Activated T-cell treated with anti-CD3 and anti-CD28 coated beads, Interleukin-2, amount 50 U/mL, for 72 hours (primary cell): ENCODE data around the gene TRMT11. TPM values are rescaled to one million over a fixed set of nuclear protein-coding genes. Genes with fewer than 3 reads are reported as not detected.
"Not testable (repeated sequence)": the region's sequence is repeated elsewhere in the genome, so short reads cannot be mapped to it uniquely, and the experiment has no call there.

Source experiments
- ATAC-seq, 2 donors: fragments of 150-1000 bp; cut with Tn5 transposase; replicated peaks in 1 of 2; 2 replicates each; pipeline ENCODE4 v1.10.0; 2021; ENCODE audit warnings: moderate library complexity in 2 of 2, mild to moderate bottlenecking in 1 of 2
- DNase-seq, 2 donors: peaks; one replicate each; pipeline ENCODE4 v3.0.0; 2021 to 2022; ENCODE audit warnings: mixed read lengths in 1 of 2
- H3K27ac Mint-ChIP-seq: one replicate; pipeline ENCODE4 v1.8.0; 2022; ENCODE audit warnings: mild to moderate bottlenecking, moderate library complexity, mixed read lengths
- H3K27me3 Mint-ChIP-seq: one replicate; pipeline ENCODE4 v1.8.0; 2022; ENCODE audit warnings: low read depth, mixed read lengths
- H3K36me3 Mint-ChIP-seq, 2 donors: one replicate each; pipeline ENCODE4 v1.8.0; 2022; ENCODE audit warnings: mixed read lengths in 2 of 2, mild to moderate bottlenecking in 1 of 2; ENCODE audit not compliant: insufficient read depth in 2 of 2
- H3K4me1 Mint-ChIP-seq: one replicate; pipeline ENCODE4 v1.8.0; 2022; ENCODE audit warnings: low read depth, mixed read lengths
- H3K4me3 Mint-ChIP-seq, 2 donors: one replicate each; pipeline ENCODE4 v1.8.0; 2022; ENCODE audit warnings: mild to moderate bottlenecking in 2 of 2, mixed read lengths in 2 of 2, moderate library complexity in 2 of 2
- H3K9me3 Mint-ChIP-seq, 2 donors: one replicate each; pipeline ENCODE4 v1.8.0; 2022; ENCODE audit warnings: mixed read lengths in 2 of 2
- total RNA-seq, 2 donors: library from RNA; stranded (reverse); gene quantifications; one replicate each; pipeline ENCODE4 v1.2.3, GENCODE V29; 2022

TRMT11 gene
- total RNA-seq, 2 donors from 2014 or later, result 29.1 to 29.9 TPM

DNA sequence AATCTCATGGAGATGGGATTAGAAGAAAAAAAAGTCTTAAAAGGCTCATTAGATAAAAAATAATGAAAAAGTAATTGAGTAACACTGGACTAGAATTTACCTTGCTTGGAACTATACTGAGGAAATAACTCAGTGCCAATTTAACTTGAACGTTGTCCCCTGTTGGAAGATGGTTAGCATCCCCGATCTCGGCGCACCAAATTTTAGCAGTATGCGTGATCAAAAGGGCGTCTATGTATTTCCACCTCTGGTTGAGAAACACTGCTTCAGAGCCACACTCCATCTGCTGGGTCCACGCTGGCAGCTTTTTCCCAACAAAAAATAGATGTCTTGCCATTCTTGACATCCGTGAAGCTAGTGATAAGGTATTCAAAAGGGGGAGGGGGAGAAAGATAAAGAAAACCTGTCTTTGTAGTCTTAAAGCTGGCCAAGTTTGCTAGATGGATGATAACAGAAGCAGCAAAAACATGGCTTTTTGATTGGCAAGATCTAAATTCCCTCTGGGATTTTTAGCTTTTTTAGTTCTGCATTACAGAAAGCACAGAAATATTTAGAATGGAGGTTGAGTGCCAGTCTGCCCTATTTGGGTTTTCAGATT lies 23.3 kb upstream of the TRMT11 start:
- Mint-ChIP-seq H3K4me3 (no peak overlapping the region), H3K36me3 (peaks cover 0 to 3% of the 10 kb centered on the region in 2 donors), H3K27ac (peak overlapping the region; percentile 8), H3K27me3 (no peaks in the 10 kb centered on the region), H3K4me1 (peaks cover 4% of the 10 kb centered on the region), H3K9me3 (no peaks in the 10 kb centered on the region)
- DNase-seq (no peak), ATAC-seq (no peak)

- Mint-ChIP-seq H3K4me3 (no peak overlapping the region), H3K4me1 (peaks cover 4% of the 10 kb centered on the region), H3K27ac (peak overlapping the region; percentile 8), H3K9me3 (no peaks in the 10 kb centered on the region), H3K36me3 (peaks cover 0 to 6% of the 10 kb centered on the region in 2 donors), H3K27me3 (no peaks in the 10 kb centered on the region)
- no peak for ATAC-seq
- DNase-seq, result no peak
Observed at GRCh38 chr6:125963817-125964216, 22.5 kb upstream of the TRMT11 start.

GRCh38 chr6:125966569-125966968 lies 19.8 kb upstream of the TRMT11 start:
- Mint-ChIP-seq H3K27ac (no peak overlapping the region), H3K9me3 (no peaks in the 10 kb centered on the region), H3K4me3 (no peak overlapping the region), H3K36me3 (peaks cover 0 to 6% of the 10 kb centered on the region in 2 donors), H3K4me1 (peaks cover 4% of the 10 kb centered on the region), H3K27me3 (no peaks in the 10 kb centered on the region)
- DNase-seq, result no peak
- ATAC-seq, result no peak

GRCh38 chr6:125968493-125968892 lies 17.8 kb upstream of the TRMT11 start:
- no peak overlapping the region for H3K27ac Mint-ChIP-seq
- ATAC-seq (no peak), DNase-seq (no peak)
- H3K36me3 Mint-ChIP-seq, result peaks cover 0 to 6% of the 10 kb centered on the region in 2 donors
- H3K4me1 Mint-ChIP-seq, result no peaks in the 10 kb centered on the region
- H3K4me3 Mint-ChIP-seq, result no peak overlapping the region
- no peaks in the 10 kb centered on the region for H3K27me3 Mint-ChIP-seq
- no peaks in the 10 kb centered on the region for H3K9me3 Mint-ChIP-seq

DNA sequence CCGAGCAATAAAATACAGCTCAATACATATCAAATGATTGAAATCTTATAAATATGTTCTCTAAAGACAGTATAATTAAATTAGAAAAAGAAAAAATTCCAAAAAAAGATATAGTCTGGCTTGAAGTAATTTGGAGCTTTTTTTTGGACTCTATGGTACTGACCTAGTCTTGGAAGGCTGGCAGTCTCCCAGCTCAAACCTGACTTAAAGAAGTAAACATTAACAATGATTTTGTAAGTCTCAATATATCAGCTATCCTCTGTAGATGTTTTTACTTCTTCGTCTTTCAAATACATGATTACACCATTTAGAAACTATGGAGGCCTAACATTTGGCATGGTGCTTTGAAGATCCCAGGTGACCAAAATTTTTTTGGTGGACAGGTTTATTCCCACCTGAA lies 15.6 kb upstream of the TRMT11 start:
- ATAC-seq, result no peak
- H3K4me1 Mint-ChIP-seq, result peaks cover 6% of the 10 kb centered on the region

DNA sequence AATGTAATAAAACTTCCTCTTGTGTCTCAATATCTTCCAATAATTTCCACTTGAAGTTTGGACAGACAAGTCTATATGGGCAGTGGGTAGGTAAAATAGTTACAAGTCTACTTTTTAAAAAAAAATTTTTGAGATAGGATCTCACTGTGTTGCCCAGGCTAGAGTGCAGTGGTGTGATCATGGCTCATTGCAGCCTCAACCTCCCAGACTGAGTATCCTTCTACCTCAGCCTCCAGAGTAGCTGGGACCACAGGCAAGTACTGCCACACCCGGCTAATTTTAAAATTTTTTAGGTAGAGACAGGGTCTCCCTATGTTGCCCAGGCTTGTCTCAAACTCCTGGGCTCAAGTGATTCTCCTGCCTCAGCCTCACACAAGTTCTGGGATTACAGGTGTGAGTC lies 13.9 kb upstream of the TRMT11 start:
- H3K27me3 Mint-ChIP-seq, H3K9me3 Mint-ChIP-seq, ATAC-seq, DNase-seq, H3K27ac Mint-ChIP-seq, H3K4me3 Mint-ChIP-seq, H3K4me1 Mint-ChIP-seq, H3K36me3 Mint-ChIP-seq: not testable (repeated sequence)

More for the DNA sequence above, 15.6 kb upstream of the TRMT11 start:
- Mint-ChIP-seq H3K27ac (no peak overlapping the region), H3K27me3 (no peaks in the 10 kb centered on the region), H3K9me3 (no peaks in the 10 kb centered on the region), H3K36me3 (peaks cover 2 to 6% of the 10 kb centered on the region in 2 donors), H3K4me3 (no peak overlapping the region)
- DNase-seq, result no peak

- H3K4me1 Mint-ChIP-seq, result peaks cover 6% of the 10 kb centered on the region
- DNase-seq (no peak), ATAC-seq (peak; percentile 53 to 60)
- peak overlapping the region in 1 of 2 donors; percentile 67 for H3K4me3 Mint-ChIP-seq
- H3K9me3 Mint-ChIP-seq, result no peaks in the 10 kb centered on the region
- peaks cover 0 to 2% of the 10 kb centered on the region in 2 donors for H3K36me3 Mint-ChIP-seq
- H3K27me3 Mint-ChIP-seq, result no peaks in the 10 kb centered on the region
- H3K27ac Mint-ChIP-seq, result peak overlapping the region; percentile 89
Observed at GRCh38 chr6:125974214-125974866, 12.0 kb upstream of the TRMT11 start.

- peaks cover 6% of the 10 kb centered on the region for H3K4me1 Mint-ChIP-seq
- H3K36me3 Mint-ChIP-seq, result peaks cover 0 to 2% of the 10 kb centered on the region in 2 donors
- no peak overlapping the region for H3K27ac Mint-ChIP-seq
- H3K9me3 Mint-ChIP-seq, result no peaks in the 10 kb centered on the region
- H3K27me3 Mint-ChIP-seq, result no peaks in the 10 kb centered on the region
- no peak for ATAC-seq
- no peak for DNase-seq
- H3K4me3 Mint-ChIP-seq, result no peak overlapping the region
Observed at GRCh38 chr6:125979101-125979500, 7.2 kb upstream of the TRMT11 start.

DNA sequence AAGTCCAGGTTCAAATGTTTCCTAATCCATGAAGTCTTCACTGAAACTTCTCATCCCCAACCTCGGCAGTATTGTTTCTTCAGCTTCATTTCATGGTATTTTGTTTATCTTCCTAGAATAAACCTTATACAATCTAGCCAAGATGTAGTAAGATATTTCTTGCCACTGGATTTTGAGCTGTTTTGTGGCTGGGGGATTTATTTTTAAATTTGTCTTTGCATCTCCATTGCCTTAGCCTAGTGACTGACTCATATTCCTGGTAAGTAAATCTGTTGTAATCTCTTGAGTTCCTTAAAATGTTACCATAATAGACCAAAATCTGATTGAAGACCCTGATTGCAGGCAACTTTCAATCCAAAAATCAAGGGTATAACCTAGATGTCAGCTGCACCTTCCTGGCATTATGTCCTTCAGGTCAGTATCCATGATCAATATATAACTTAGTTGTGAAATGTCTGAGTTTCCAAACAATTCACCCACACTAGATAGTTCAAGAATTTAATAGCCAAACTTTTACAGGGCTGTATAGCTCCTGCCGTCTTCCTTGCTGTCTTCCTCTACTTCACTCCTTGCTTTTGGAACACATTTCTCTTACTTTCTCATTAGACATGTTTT lies 4.7 kb upstream of the TRMT11 start:
- Mint-ChIP-seq H3K9me3 (no peaks in the 10 kb centered on the region), H3K4me1 (no peaks in the 10 kb centered on the region), H3K27me3 (no peaks in the 10 kb centered on the region)

GRCh38 chr6:125983246-125983945 lies 2.9 kb upstream of the TRMT11 start:
- Mint-ChIP-seq H3K36me3 (no peaks in the 10 kb centered on the region), H3K4me3 (no peak overlapping the region), H3K27me3 (no peaks in the 10 kb centered on the region), H3K4me1 (no peaks in the 10 kb centered on the region), H3K9me3 (no peaks in the 10 kb centered on the region), H3K27ac (no peak overlapping the region)
- DNase-seq (no peak), ATAC-seq (no peak)

More for the DNA sequence above, 4.7 kb upstream of the TRMT11 start:
- DNase-seq (no peak), ATAC-seq (no peak)
- no peaks in the 10 kb centered on the region for H3K36me3 Mint-ChIP-seq
- no peak overlapping the region for H3K27ac Mint-ChIP-seq
- no peak overlapping the region for H3K4me3 Mint-ChIP-seq

DNA sequence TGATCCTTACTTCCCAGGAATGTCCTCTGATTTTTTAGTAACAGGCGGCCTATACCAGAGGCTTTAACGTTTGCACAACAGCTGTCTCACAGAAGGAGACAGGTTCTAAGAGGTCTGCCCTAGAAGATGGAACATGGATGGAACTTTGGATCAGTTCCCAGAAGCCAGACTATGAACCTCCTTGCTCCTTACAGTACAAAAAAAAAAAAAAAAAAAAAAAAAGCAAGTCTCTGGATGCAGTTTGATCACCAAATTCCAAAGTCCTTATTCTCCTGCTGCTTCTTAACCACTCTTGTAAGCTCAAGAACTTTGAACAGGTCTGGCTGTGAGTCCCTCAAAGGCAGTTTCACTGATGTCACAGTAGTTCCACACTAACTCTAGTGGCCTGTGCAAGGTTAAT lies 2.0 kb upstream of the TRMT11 start:
- no peak for DNase-seq
- no peak for ATAC-seq

GRCh38 chr6:125985522-125985921 lies 818 bp upstream of the TRMT11 start:
- no peaks in the 10 kb centered on the region for H3K27me3 Mint-ChIP-seq
- no peak for DNase-seq
- peak overlapping the region; percentile 11 to 14 for H3K4me3 Mint-ChIP-seq
- H3K9me3 Mint-ChIP-seq, result no peaks in the 10 kb centered on the region
- no peak overlapping the region for H3K27ac Mint-ChIP-seq
- no peaks in the 10 kb centered on the region for H3K4me1 Mint-ChIP-seq
- ATAC-seq, result no peak
- H3K36me3 Mint-ChIP-seq, result no peaks in the 10 kb centered on the region

More for the DNA sequence above, 2.0 kb upstream of the TRMT11 start:
- no peaks in the 10 kb centered on the region for H3K9me3 Mint-ChIP-seq
- no peaks in the 10 kb centered on the region for H3K4me1 Mint-ChIP-seq
- no peaks in the 10 kb centered on the region for H3K27me3 Mint-ChIP-seq
- H3K4me3 Mint-ChIP-seq, result no peak overlapping the region
- no peak overlapping the region for H3K27ac Mint-ChIP-seq
- no peaks in the 10 kb centered on the region for H3K36me3 Mint-ChIP-seq

DNA sequence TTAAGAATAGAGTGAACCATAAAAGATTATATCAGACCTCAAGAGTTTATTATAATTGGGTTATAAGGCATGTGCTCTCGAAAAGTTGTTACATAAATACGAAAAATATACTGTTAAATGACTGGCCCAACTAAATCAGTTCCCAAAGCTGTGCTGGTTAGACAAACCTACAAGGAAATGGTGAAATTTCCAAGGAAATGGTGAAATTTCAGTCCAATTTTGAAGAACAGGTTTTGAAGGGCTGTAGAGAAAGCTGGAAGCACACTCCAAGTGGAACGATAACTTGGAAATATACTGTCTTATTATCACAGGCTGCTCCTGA lies 400 bp upstream of the TRMT11 start:
- Mint-ChIP-seq H3K4me1 (no peaks in the 10 kb centered on the region), H3K27ac (no peak overlapping the region), H3K27me3 (no peaks in the 10 kb centered on the region)

More for the DNA sequence above, 400 bp upstream of the TRMT11 start:
- no peaks in the 10 kb centered on the region for H3K9me3 Mint-ChIP-seq
- no peaks in the 10 kb centered on the region for H3K36me3 Mint-ChIP-seq
- DNase-seq (no peak), ATAC-seq (no peak)
- no peak overlapping the region for H3K4me3 Mint-ChIP-seq
